SK-N-MC (cell line): ENCODE data around the gene SCN4A.

Source experiments
- EZH2 ChIP-seq: fragments of 200-600 bp; sonication (generic); IDR thresholded peaks from one replicate; pipeline ENCODE4 v1.6.1; 2017; ENCODE audit warnings: antibody characterized with exemption
- FOXP2 ChIP-seq: optimal IDR thresholded peaks from 2 replicates; pipeline ENCODE3; 2011; ENCODE audit warnings: mild to moderate bottlenecking, moderate library complexity; ENCODE audit not compliant: insufficient read depth; ENCODE audit errors: extremely low read length, control extremely low read depth
- POLR2AphosphoS5 ChIP-seq: IDR thresholded peaks from 2 replicates; pipeline ENCODE4 v1.6.1; 2012; ENCODE audit warnings: mild to moderate bottlenecking, low read depth, low read length, borderline replicate concordance

GRCh38 chr17:63960006-63960405 lies 12.7 kb downstream of the SCN4A start:
- no peak for TF ChIP-seq EZH2
- no peak for TF ChIP-seq POLR2AphosphoS5
- no peak for TF ChIP-seq FOXP2
